Measurements from ENCODE around the gene PEX10.

DNA sequence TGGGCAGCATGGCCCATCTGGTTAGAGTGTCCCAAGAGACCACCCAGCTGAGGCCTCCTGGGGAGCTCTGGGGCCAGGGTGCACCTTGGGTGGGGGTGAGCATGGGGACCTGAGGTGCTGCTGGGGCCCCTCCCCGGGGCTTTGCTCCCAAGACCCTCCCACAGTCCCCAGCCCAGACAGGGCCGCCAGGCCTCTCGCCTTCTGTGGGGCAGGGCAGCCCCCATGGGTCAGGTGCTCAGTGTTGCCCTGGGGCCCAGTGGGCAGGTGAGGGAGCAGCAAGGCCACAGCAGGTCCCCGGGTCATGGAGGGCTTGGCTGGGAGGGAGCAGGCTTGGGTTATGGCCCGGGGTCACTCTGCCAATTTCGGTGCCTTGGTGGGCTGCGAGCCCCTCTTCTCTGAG, 24.5 kb upstream of the PEX10 start:
- TF ChIP-seq, protein P1, sequence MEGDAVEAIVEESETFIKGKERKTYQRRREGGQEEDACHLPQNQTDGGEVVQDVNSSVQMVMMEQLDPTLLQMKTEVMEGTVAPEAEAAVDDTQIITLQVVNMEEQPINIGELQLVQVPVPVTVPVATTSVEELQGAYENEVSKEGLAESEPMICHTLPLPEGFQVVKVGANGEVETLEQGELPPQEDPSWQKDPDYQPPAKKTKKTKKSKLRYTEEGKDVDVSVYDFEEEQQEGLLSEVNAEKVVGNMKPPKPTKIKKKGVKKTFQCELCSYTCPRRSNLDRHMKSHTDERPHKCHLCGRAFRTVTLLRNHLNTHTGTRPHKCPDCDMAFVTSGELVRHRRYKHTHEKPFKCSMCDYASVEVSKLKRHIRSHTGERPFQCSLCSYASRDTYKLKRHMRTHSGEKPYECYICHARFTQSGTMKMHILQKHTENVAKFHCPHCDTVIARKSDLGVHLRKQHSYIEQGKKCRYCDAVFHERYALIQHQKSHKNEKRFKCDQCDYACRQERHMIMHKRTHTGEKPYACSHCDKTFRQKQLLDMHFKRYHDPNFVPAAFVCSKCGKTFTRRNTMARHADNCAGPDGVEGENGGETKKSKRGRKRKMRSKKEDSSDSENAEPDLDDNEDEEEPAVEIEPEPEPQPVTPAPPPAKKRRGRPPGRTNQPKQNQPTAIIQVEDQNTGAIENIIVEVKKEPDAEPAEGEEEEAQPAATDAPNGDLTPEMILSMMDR (IDR thresholded peaks at IDR 0.05): no peak
- TF ChIP-seq POLR2A (IDR thresholded peaks at IDR 0.05) (no peak), EP300 (IDR thresholded peaks at IDR 0.05) (no peak)
